Coronary artery (tissue), 2 donors: ENCODE results near the gene CIZ1.
A peak's percentile ranks its signal among the peaks of the same experiment; 100 is the strongest.

Experiments used
- DNase-seq: peaks from one replicate; pipeline ENCODE4 v3.0.0-alpha.2; 2017; ENCODE audit warnings: low spot score
- H3K27ac ChIP-seq, 2 donors: fragments of 200-600 bp; sonication (generic); one replicate each; pipeline ENCODE4 v1.5.1; 2016 to 2019
- H3K4me3 ChIP-seq: fragments of 200-600 bp; sonication (generic); 2 replicates; pipeline ENCODE4 v1.5.1; 2016; ENCODE audit warnings: mild to moderate bottlenecking, moderate library complexity
- CTCF ChIP-seq: fragments of 200-600 bp; sonication (generic); IDR thresholded peaks from one replicate; pipeline ENCODE4 v1.5.1; 2019; ENCODE audit warnings: antibody characterized with exemption

The CIZ1 gene

GRCh38 chr9:128159522-128159783, 31.9 kb downstream of the CIZ1 start:
- peak overlapping the region in 1 of 2 donors; percentile 84 for H3K27ac ChIP-seq

GRCh38 chr9:128155736-128156500, 35.5 kb downstream of the CIZ1 start:
- no peak overlapping the region for H3K4me3 ChIP-seq
- no peak for DNase-seq
- TF ChIP-seq CTCF = no peak
- H3K27ac ChIP-seq = no peak overlapping the region

More at GRCh38 chr9:128159522-128159783, 31.9 kb downstream of the CIZ1 start:
- no peak for TF ChIP-seq CTCF
- DNase-seq = no peak
- peak overlapping the region; percentile 85 for H3K4me3 ChIP-seq

- no peak for DNase-seq
- H3K27ac ChIP-seq = no peak overlapping the region
- no peak overlapping the region for H3K4me3 ChIP-seq
- TF ChIP-seq CTCF = no peak
Observed at GRCh38 chr9:128153947-128154695, 37.3 kb downstream of the CIZ1 start.

- no peak overlapping the region for H3K27ac ChIP-seq
- no peak for TF ChIP-seq CTCF
- DNase-seq = no peak
Observed at GRCh38 chr9:128153060-128153946, 38.1 kb downstream of the CIZ1 start.

GRCh38 chr9:128152133-128153059, 39.0 kb downstream of the CIZ1 start:
- no peak for TF ChIP-seq CTCF
- H3K27ac ChIP-seq = no peak overlapping the region
- H3K4me3 ChIP-seq = no peak overlapping the region
- DNase-seq = no peak

More at GRCh38 chr9:128153060-128153946, 38.1 kb downstream of the CIZ1 start:
- no peak overlapping the region for H3K4me3 ChIP-seq
